HG03060 (cell line): ENCODE data around the gene CNKSR3.

Experiments
- ATAC-seq: cut with Tn5 transposase; IDR thresholded peaks from one replicate; pipeline ENCODE4 v1.9.1; 2021; ENCODE audit warnings: low read depth, moderate number of reproducible peaks; ENCODE audit not compliant: unreplicated experiment

Gene CNKSR3

DNA sequence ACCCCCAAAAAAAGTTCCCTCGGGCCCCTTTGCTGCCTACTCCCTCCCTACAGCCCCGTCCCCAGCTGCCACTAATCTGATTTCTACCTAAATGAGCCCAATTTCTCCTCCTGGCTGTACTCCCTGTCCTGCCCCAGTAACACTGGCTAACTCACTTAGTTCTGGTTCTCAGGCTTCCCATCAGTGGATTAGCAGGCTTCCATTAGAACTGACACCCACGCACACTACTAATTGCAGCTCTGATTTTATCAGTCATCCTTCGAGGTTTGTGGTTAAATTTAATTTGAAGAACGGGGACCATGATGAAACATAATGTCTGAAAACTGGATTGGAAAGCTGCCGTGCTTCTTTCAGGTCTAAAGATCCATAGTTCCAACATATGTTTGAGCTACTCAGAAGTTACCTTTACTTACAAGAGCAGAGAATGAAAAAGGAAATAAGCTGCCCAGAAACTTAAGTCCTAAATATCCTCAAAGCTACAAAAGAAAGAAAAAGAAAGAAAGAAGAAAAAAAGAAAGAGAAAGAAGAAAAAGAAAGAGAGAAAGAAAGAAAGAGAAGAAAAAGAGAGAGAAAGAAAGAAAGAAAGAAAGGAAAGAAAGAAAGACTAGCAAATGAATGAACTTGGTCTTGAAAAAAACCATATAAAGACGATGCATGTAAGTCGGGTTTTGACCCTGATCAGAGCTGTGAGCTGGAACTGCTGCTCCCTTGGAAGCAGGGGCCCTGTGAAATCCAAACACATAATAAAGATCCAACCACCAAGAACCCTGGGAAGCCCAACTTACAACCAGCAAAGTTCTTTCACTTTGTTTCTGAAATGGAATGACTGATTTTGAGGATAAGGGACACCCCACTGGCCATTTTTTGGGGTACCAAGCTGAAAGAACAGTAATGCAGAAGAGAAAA lies 51.7 kb downstream of the CNKSR3 start:
- ATAC-seq = no peak

DNA sequence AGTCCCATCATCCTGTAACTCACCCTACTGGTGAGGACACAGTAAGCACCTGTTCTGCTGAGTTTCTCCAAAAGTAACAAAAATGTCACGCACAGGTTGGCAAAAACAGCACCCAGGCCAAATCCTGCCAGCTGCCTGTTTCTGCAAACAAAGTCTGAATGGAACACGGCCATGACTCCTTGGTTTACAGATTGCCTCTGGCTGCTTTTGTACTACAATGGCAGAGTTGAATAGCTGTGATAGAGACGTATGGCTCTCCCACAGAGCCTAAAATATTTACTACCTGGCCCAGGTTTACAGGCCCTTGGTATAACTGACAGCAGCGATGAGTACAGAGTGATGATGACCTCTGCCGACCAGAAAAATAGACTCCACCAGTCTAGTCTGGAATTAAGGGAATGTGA lies 52.6 kb downstream of the CNKSR3 start:
- ATAC-seq = no peak

DNA sequence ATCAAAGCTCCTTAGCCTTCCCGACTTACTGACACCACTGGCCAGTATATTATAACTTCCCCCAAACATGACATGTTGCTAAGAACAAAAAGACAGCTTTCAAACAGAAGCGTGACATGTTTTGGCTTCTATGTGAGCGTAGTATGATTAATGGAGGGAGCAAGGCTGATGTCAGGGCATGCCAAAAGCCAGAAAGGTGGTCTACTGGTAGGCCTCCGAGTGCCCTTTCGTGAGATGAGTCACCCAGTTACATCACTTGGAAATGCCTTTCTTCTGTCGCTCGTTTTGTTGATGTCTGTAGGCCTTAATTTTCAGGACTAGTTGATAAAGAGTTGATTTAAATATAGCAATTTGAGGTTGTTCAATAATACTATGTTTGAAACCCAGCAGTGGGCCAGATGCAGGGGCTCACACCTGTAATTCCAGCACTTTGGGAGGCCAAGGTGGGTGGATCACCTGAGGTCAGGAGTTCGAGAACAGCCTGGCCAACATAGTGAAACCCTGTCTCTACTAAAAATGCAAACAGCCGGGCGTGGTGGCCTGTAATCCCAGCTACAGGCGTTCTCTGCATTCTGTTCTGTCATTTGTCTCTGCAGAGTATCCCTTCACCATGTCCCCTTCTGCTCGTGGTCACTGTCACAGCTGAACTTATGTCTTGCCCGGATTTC lies 53.3 kb downstream of the CNKSR3 start:
- no peak for ATAC-seq

DNA sequence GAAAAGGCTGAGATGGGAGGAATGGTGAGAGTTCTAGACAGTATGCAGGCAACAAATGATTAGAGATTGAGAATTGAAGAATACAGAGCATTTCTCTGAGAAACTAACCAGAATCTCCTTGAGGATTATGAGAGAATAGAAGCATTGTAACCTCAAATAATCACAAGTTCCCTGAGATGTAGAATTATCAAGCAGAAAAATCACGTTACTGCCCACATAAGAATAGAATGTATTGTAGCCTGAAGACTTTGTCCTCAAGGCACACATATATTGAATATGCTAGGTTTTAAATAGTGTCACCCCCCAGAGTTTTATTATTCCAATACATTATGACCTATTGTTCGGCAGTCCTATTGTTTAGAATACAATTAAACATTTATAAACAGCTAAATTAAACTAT lies 57.2 kb downstream of the CNKSR3 start:
- ATAC-seq = no peak

DNA sequence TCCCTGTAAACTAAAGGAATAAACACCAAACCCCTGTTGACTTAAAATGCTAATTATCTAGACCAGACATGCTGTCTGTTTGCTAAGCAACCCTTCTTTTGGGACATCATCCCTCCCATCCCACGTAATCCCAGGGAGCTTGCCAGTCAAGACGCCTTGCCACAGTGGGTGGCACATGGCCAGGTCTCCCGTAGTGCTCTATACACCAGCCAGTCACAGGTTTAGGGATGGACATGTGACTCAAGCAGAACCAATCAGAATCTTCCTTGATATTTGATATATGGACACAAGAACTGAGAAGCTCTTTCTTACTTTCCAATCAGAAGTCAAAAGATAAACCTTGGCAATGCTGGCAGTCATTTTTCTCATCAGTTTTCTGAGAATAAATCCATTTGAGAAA lies 60.0 kb downstream of the CNKSR3 start:
- ATAC-seq = no peak

DNA sequence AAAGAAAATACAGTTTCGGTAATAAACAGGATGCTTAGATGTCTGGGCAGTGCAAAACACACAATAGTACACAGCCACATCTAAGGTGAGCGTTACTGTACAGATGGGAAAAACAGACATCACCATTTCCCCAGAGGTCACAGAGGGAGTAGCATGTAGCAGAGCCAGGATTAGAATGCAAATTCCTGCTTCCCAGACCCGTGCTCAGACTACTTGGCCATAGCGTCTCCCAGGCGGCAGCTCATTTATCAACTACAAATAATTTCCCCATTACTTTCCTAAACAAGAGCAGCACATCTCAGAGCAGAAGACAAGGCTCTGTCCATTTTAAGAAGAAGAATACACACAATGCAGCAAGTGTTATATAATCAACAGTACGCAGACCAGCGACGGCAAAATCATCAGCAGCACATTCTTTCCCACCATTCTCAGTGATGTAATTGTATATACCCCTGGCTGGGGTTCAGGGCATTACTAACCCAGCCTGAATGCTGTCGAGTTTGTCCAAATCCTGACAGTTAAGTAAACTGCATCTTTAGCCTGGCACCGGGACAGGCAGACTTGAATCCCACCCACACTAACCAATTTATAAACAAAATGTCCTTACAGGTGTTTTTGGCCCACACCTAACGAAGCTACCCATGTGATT lies 61.9 kb downstream of the CNKSR3 start:
- no peak for ATAC-seq

DNA sequence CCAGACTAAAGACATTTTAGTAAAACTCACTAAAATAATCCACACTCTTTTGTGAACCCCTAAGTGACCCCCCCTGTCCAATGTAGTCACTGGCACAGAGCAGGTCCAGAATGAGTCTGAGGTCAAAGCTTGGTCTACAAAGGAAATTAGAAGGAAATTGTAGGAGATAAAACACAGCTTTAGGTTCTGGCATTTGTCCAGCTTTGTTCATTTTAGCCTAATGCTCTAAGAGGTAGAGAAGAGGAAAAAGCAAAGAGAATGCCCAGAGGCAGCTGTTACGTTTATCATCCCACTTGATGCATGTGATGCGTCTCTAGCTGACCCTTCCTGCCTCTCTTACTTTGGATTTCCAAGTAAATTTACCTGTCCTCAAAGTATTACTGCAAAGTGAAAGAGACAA lies 62.5 kb downstream of the CNKSR3 start:
- no peak for ATAC-seq

GRCh38 chr6:154446984-154447383 lies 63.5 kb downstream of the CNKSR3 start:
- no peak for ATAC-seq

DNA sequence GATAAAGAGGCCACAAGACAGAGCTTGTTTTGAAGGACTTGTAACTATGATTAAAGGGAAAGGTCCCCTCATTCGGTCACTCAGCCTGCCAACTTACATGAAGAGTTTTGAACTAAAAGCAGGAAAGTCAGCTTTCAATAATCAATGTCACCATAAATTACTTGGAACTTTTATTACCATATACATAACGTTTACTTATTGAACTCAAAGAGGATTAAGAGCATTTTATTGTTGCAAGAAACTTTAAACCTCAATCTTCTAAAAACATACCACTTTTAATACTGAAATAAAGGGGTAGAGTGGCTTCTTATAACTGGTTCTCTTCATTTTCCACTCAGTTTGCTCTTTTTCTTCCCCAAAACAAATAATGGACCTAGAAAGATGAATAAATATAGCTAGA lies 65.1 kb downstream of the CNKSR3 start:
- no peak for ATAC-seq

DNA sequence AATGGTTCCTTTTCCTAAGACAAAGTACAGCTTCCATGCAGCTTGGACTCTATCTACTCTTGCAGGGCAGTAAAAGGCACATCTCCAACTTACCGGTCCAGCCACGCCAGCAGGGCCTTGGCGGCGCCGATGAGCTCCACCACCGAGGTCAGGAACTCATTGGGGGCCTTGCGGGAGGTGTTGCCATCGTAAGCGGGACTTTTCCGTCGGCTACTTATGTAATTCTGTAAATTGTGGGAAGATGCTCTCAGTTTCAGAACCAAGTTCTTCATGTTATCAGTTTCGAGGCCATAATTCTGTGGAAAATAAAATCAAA lies 68.5 kb downstream of the CNKSR3 start:
- no peak for ATAC-seq

- ATAC-seq = no peak
Measured at GRCh38 chr6:154440422-154441043, 70.0 kb downstream of the CNKSR3 start.

GRCh38 chr6:154440022-154440421 lies 70.5 kb downstream of the CNKSR3 start:
- ATAC-seq = no peak

DNA sequence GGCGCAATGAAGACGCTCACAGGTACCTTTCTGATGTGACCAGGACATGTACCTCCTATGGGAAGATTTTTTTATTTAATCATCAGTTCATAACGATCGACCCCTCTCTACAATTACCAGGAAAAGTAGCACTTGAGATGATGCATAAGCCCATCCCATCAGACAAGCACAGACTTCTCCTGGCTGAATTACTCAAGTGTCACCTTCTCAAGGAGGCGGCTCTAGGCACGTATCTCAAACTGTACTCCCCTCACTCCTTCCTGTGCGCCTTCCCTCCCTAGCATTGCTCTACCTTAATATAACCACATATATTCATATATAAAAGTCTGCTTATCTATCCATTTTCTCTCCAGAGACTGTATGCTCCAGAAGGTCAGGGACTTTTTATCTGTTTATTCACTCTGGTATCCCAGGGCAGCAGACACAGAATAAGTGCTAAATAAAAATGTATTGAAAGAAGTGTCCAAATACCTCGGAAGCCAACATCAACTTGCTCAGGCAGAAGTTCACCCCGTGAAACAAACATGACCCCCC lies 71.5 kb downstream of the CNKSR3 start:
- ATAC-seq = no peak

DNA sequence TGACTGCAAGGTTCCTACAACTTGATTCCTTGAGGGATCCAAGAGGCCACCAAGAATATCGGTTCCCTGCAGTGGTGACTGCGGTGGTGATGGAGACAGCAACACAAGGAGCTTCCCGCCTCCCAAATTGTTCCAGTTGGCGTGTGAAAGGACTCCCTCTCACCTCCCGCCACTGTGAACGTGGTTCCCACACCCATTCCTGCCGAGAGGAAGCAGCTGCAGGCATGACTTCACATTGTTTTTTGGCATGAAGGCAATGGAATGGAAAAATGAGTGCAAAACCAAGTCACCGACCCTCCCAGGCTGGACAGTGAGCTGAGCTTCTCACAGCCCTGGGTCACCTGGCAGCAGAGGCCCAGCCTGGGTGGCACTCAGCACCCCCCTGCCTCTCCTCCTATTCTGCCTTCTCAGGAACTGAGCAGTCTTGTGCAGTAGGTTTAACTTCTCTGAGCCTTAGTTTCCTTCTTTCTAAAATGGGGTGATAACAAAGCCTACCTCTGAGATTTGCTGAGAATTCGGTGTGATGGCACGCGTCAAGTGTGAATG lies 75.0 kb downstream of the CNKSR3 start:
- ATAC-seq = no peak

DNA sequence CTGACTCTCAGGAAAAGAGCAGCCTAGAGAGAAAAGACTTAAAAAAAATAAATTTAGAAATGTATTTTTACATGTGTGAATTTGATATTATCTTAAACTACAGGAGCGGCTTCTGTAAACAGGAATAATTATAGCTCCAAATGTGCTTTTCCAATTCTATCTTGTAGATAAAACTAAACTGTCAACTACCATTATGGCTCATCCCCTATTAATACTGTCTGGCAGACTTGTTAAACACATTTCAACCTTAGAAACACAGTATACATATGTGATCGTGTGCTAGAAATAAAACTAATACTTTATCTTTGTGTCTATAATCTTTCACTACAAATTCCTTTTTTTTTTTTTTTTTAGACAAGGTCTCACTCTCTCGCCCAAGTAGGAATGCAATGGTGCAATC lies 75.8 kb downstream of the CNKSR3 start:
- no peak for ATAC-seq

- ATAC-seq = no peak
Measured at GRCh38 chr6:154433477-154434241, 76.8 kb downstream of the CNKSR3 start.

DNA sequence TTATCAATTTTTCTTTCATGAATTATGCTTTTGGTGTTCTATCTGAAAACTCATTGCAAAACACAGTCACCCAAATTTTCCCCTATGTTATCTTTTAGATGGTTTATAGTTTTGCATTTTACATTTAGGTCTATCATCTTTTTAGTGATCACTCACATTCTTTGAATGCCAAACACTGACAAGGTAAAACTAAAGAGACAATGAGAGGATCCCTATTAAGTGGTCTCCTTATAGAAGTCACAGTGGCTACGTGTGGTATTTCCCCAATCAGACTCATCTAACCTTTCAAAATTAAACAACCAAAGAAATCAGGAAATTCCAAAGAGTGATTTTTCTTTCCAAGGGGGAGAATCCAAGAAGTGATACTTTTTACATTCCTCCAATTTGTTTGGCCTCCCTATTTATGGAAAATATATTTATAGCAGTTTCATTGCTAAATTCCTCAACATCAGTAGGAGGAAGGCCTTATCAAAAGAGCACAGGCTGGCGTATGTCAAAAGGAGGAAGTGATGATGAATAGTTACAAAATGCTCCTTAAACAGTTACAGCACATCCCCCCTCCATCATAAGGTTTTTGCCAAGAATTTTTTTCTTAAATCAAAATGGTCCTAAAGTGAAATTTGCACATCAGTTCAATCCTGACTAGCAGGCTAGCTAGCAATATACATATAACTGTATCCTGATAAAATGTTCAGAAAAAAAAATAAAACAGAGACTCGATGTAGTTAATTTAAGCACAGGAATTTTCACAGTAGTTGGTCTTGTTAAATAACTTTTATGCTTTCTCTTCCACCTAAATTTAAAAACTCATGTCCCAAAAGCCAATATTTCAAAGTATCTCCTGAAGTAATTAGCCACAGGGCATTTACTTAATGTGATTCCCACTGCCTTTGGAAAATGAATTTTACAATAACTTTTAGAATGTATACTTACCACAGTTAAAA lies 77.7 kb downstream of the CNKSR3 start:
- ATAC-seq = no peak

DNA sequence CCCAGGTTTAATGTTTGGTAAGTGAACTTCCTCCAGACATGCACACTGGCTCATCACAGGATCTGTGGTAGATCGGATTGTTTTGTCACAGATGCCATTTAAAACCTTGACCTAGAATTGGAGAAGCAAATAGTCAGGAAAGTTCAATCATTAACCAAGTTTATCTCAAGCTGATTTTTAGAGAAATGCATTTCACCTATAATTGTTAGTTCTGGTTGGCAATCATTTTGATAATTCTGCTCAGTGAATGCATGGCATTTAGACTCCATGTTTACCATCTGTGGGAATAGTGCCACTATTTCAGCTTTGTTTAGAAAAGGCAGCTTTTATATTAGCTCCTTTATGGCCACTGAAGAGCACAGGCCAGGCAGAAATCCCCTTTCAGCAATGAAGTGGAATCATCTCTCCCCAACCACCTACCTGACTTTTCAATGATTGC lies 80.0 kb downstream of the CNKSR3 start:
- no peak for ATAC-seq

DNA sequence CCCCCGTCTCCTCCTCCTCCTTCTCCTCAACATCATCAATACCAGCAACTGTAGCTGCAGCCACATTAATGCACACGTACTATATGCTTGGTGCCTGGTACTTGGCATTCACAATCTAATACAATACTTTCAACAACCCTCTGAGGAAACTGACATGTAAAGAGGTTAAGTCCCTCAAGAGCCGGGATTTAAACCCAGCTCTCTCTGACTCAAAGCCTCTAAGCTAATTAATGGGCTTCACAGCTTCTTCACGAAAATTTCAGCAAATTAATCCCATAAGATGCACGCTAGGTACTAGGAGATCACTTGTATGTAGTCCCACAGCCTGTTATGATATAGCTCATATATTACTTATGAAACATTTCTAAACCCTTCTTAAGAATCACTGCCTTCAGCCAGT lies 80.8 kb downstream of the CNKSR3 start:
- ATAC-seq = no peak
